Endothelial cell of umbilical vein (primary cell): ENCODE measurements around the gene SESN1. TPM values are rescaled to one million over a fixed set of nuclear protein-coding genes. Genes with fewer than 3 reads are reported as not detected.

Source experiments
- BruUV-seq: library from RNA; stranded (reverse); fragments of 400-500 nt; replicated peaks from 2 replicates; lab custom pipeline; 2021; lab: Mats Ljungman, UMichigan
- CTCF ChIA-PET: fragments of 300-600, 350-600 bp; sonication (Branson Sonifier 250); formaldehyde crosslinking; loops from one replicate; lab custom pipeline; 2021; ENCODE audit warnings: antibody characterized with exemption, inconsistent platforms; lab: Charles Lee
- POLR2A ChIA-PET: fragments of 300-600, 350-600 bp; sonication (Branson Sonifier 250); formaldehyde crosslinking; loops from one replicate; lab custom pipeline; 2021; ENCODE audit warnings: antibody characterized with exemption, inconsistent platforms; lab: Charles Lee
- DNase-seq: peaks from one replicate; pipeline ENCODE4 v3.0.0-alpha.2; 2011; ENCODE audit warnings: low read depth, low spot score
- FAIRE-seq: peaks from 2 replicates; lab custom pipeline; 2011; peaks lifted over from hg19 to GRCh38; lab: Jason Lieb, UNC
- H2AFZ ChIP-seq: 2 replicates; pipeline ENCODE4 v1.6.0; 2012; ENCODE audit warnings: low read depth, low read length, control low read depth, inconsistent platforms
- H3K27ac ChIP-seq: 2 replicates; pipeline ENCODE4 v1.5.1; 2011; ENCODE audit warnings: low read depth, mild to moderate bottlenecking, control low read depth, low read length, moderate library complexity; ENCODE audit not compliant: insufficient read depth
- H3K27me3 ChIP-seq, 2 experiments: 2 replicates each; pipeline versions ENCODE4 v1.6.0 to v1.6.1; 2011; ENCODE audit warnings: low read length in 2 of 2, mixed read lengths in 1 of 2; ENCODE audit not compliant: control insufficient read depth in 2 of 2, insufficient read depth in 2 of 2
- H3K36me3 ChIP-seq, 2 experiments: 2 replicates in 1 of 2; 3 replicates in 1 of 2; pipeline ENCODE4 v1.5.1; 2011; ENCODE audit warnings: low read length in 2 of 2, mild to moderate bottlenecking in 1 of 2, moderate library complexity in 1 of 2; ENCODE audit not compliant: control insufficient read depth in 2 of 2, insufficient read depth in 2 of 2; ENCODE audit errors: extremely low read depth in 1 of 2
- H3K4me1 ChIP-seq: 3 replicates; pipeline ENCODE4 v1.5.1; 2011; ENCODE audit warnings: mild to moderate bottlenecking, low read length; ENCODE audit not compliant: control insufficient read depth, insufficient read depth; ENCODE audit errors: extremely low read depth
- H3K4me2 ChIP-seq: 2 replicates; pipeline ENCODE4 v1.6.1; 2011; ENCODE audit warnings: low read length, control low read depth, mixed read lengths; ENCODE audit not compliant: insufficient read depth
- H3K4me3 ChIP-seq, 3 experiments: fragments of 200-600 bp in 1 of 3; sonication (generic), shearing (Covaris generic) in 1 of 3; replicated peaks in 1 of 3; 2 replicates each; pipeline ENCODE4 v1.5.1; 2011 to 2016; ENCODE audit warnings: control low read depth in 3 of 3, low read length in 3 of 3, mild to moderate bottlenecking in 2 of 3, inconsistent platforms in 1 of 3, low read depth in 1 of 3, moderate library complexity in 1 of 3; ENCODE audit not compliant: insufficient read depth in 1 of 3
- H3K79me2 ChIP-seq: 2 replicates; pipeline ENCODE4 v1.6.0; 2012; ENCODE audit warnings: low read length, inconsistent platforms; ENCODE audit not compliant: control insufficient read depth, insufficient read depth
- H3K9ac ChIP-seq: replicated peaks from 2 replicates; pipeline ENCODE3; 2011; ENCODE audit warnings: low read length, control low read depth; ENCODE audit not compliant: insufficient read depth; ENCODE audit errors: extremely low read depth
- H3K9me1 ChIP-seq: replicated peaks from 3 replicates; pipeline ENCODE4 v1.6.0; 2011; ENCODE audit warnings: mild to moderate bottlenecking, low read length; ENCODE audit not compliant: control insufficient read depth, insufficient read depth; ENCODE audit errors: extremely low read depth
- H3K9me3 ChIP-seq: replicated peaks from 2 replicates; pipeline ENCODE4 v1.5.1; 2012; ENCODE audit warnings: low read length, inconsistent platforms; ENCODE audit not compliant: control insufficient read depth, insufficient read depth
- H4K20me1 ChIP-seq: replicated peaks from 2 replicates; pipeline ENCODE3; 2011; ENCODE audit warnings: mild to moderate bottlenecking, low read length; ENCODE audit not compliant: control insufficient read depth, insufficient read depth; ENCODE audit errors: extremely low read depth
- CTCF ChIP-seq, 2 donors: IDR thresholded peaks; 1 replicate in 1 of 2; 2 replicates in 1 of 2; pipeline ENCODE4 v1.5.1; 2011; ENCODE audit warnings: low read length in 2 of 2, mild to moderate bottlenecking in 2 of 2, moderate library complexity in 2 of 2, control low read depth in 1 of 2, inconsistent platforms in 1 of 2, low read depth in 1 of 2; ENCODE audit not compliant: insufficient read depth in 1 of 2; ENCODE audit errors: extremely low read depth in 1 of 2
- EZH2 ChIP-seq: IDR thresholded peaks from 2 replicates; pipeline ENCODE4 v1.6.1; 2012; ENCODE audit warnings: borderline replicate concordance, low read depth, mild to moderate bottlenecking, moderate library complexity, low read length, inconsistent platforms; ENCODE audit not compliant: severe bottlenecking
- FOS ChIP-seq: IDR thresholded peaks from 2 replicates; pipeline ENCODE4 v1.6.1; 2011; ENCODE audit warnings: mild to moderate bottlenecking, low read length, moderate library complexity, borderline replicate concordance; ENCODE audit not compliant: insufficient read depth
- GATA2 ChIP-seq: IDR thresholded peaks from 2 replicates; pipeline ENCODE4 v1.7.0; 2011; ENCODE audit warnings: low read depth, mild to moderate bottlenecking, moderate library complexity, mixed read lengths, low read length; ENCODE audit not compliant: insufficient read length, insufficient read depth
- JUN ChIP-seq: IDR thresholded peaks from 2 replicates; pipeline ENCODE4 v1.6.1; 2011; ENCODE audit warnings: borderline replicate concordance, low read depth; ENCODE audit not compliant: insufficient read length, insufficient read depth
- MYC ChIP-seq: IDR thresholded peaks from one replicate; pipeline ENCODE4 v1.6.1; 2011; ENCODE audit warnings: mild to moderate bottlenecking, low read depth, low read length
- POLR2A ChIP-seq: IDR thresholded peaks from 2 replicates; pipeline ENCODE4 v1.6.1; 2012; ENCODE audit warnings: low read depth, mild to moderate bottlenecking, control low read depth, low read length
- POLR2AphosphoS5 ChIP-seq: IDR thresholded peaks from 2 replicates; pipeline ENCODE4 v1.6.1; 2012; ENCODE audit warnings: low read depth, mild to moderate bottlenecking, control low read depth, low read length, moderate library complexity; ENCODE audit not compliant: insufficient read depth
- dilution Hi-C: fragments of 300-500 bp; cut with MboI; formaldehyde crosslinking; loops from one replicate; pipeline ENCODE4 v1.15.0; 2019; ENCODE audit warnings: low sequenced_read_pairs; ENCODE audit not compliant: extremely low pct_ligation_motif_present
- intact Hi-C: fragments of 100-400 bp; cut with micrococcal nuclease; formaldehyde crosslinking; loops from one replicate; pipeline ENCODE4 v1.10.0; 2022
- polyA plus RNA-seq, 4 experiments: library from polyadenylated mRNA; depleted of rRNA in 3 of 4; stranded (reverse) in 3 of 4; unstranded in 1 of 4; fragments of >200 nt; gene quantifications; 2 replicates each; pipeline versions ENCODE4 v1.2.1 to v1.2.3, GENCODE V29; 2011 to 2012; ENCODE audit warnings: missing spikeins in 1 of 4
- total RNA-seq: library from RNA; stranded (reverse); gene quantifications from 2 replicates; pipeline ENCODE4 v1.2.3, GENCODE V29; 2021
- TF ChIP-seq, protein P1 (sequence below): IDR thresholded peaks from 2 replicates; pipeline ENCODE4 v1.6.1; 2011; ENCODE audit not compliant: insufficient read depth, insufficient read length

The SESN1 gene
- total and polyA plus RNA-seq, 2 donors (not counting 3 experiments of a cell fraction or from before 2014, with no cell fraction given) = 7.1 to 15.6 TPM

- FAIRE-seq (no peak), DNase-seq (no peak)
- ChIA-PET CTCF (no interaction called here), POLR2A (no interaction called here)
- dilution Hi-C loops = no loop called here
- no TSS peak for BruUV-seq
- Histone ChIP-seq H4K20me1 (no peaks in the 10 kb centered on the region), H3K9ac (no peak overlapping the region), H3K9me3 (no peaks in the 10 kb centered on the region), H3K79me2 (no peaks in the 10 kb centered on the region), H3K4me2 (no peak overlapping the region), H3K9me1 (no peaks in the 10 kb centered on the region), H3K27ac (no peak overlapping the region), H3K4me1 (no peaks in the 10 kb centered on the region), H2AFZ (no peak overlapping the region), H3K27me3 (no peaks in the 10 kb centered on the region), H3K36me3 (no peaks in the 10 kb centered on the region), H3K4me3 (no peak overlapping the region)
- TF ChIP-seq JUN (no peak), EZH2 (no peak)
- intact Hi-C loops = no loop called here
These were observed 150.6 kb downstream of the SESN1 start for GRCh38 chr6:108944071-108944470.

- Histone ChIP-seq H3K4me3 (no peak overlapping the region), H3K9me3 (no peaks in the 10 kb centered on the region), H3K79me2 (no peaks in the 10 kb centered on the region), H3K36me3 (no peaks in the 10 kb centered on the region), H2AFZ (no peak overlapping the region), H4K20me1 (no peaks in the 10 kb centered on the region), H3K27me3 (no peaks in the 10 kb centered on the region), H3K9ac (no peak overlapping the region), H3K9me1 (no peaks in the 10 kb centered on the region), H3K27ac (no peak overlapping the region), H3K4me1 (no peaks in the 10 kb centered on the region), H3K4me2 (no peak overlapping the region)
- POLR2A ChIA-PET = no interaction called here
- intact Hi-C loops = no loop called here
- BruUV-seq = no TSS peak
- CTCF ChIA-PET = interaction anchor here (0.7 kb wide), 1 partner anchor 405 kb away, joined by 3 read pairs; no protein-coding TSS in a partner anchor
- FAIRE-seq = no peak
- DNase-seq = no peak
- dilution Hi-C loops = no loop called here
- TF ChIP-seq JUN (no peak), FOS (no peak), CTCF (IDR thresholded peaks at IDR 0.05; ENCODE audit: extremely low read depth in 1 of 2, insufficient read depth in 1 of 2, low read depth in 1 of 2, low read length in 2 of 2) (no peak), MYC (no peak), POLR2A (no peak), POLR2AphosphoS5 (no peak), GATA2 (no peak), EZH2 (no peak)
- TF ChIP-seq, protein P1, sequence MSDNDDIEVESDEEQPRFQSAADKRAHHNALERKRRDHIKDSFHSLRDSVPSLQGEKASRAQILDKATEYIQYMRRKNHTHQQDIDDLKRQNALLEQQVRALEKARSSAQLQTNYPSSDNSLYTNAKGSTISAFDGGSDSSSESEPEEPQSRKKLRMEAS = no peak
These were observed 151.8 kb downstream of the SESN1 start for GRCh38 chr6:108942556-108943492.
